CD4-positive, alpha-beta T cell (primary cell): ENCODE results near the gene AGBL4. TPM values are rescaled to one million over a fixed set of nuclear protein-coding genes. Genes with fewer than 3 reads are reported as not detected.

Experiments used
- ATAC-seq: fragments of 200-7000 bp; cut with Tn5 transposase; one replicate; pipeline ENCODE4 v1.10.0; 2022; ENCODE audit warnings: mild to moderate bottlenecking; ENCODE audit not compliant: poor library complexity
- CTCF ChIA-PET: fragments of 350-600 bp; sonication (Branson Sonifier 250); formaldehyde crosslinking; loops from one replicate; lab custom pipeline; 2021; ENCODE audit warnings: antibody characterized with exemption, inconsistent platforms; lab: Charles Lee
- POLR2A ChIA-PET: fragments of 350-600 bp; sonication (Branson Sonifier 250); formaldehyde crosslinking; loops from one replicate; lab custom pipeline; 2021; ENCODE audit warnings: antibody characterized with exemption, inconsistent platforms; lab: Charles Lee
- DNase-seq, 14 experiments: peaks; one replicate each; pipeline ENCODE4 v3.0.0-alpha.2; 2013 to 2020; ENCODE audit warnings: mixed read lengths in 2 of 14
- H3K27ac ChIP-seq, 2 donors: one replicate each; pipeline versions ENCODE4 v1.5.1 to v1.7.0; 2013; ENCODE audit warnings: low read length in 2 of 2, low read depth in 1 of 2, mild to moderate bottlenecking in 1 of 2
- H3K27me3 ChIP-seq, 2 experiments: 1 replicate in 1 of 2; 2 replicates in 1 of 2; pipeline versions ENCODE4 v1.6.1 to v1.7.0; 2013; ENCODE audit warnings: low read length in 2 of 2, control low read depth in 1 of 2, mild to moderate bottlenecking in 1 of 2, moderate library complexity in 1 of 2; ENCODE audit not compliant: insufficient read depth in 2 of 2, control insufficient read depth in 1 of 2
- H3K36me3 ChIP-seq: one replicate; pipeline ENCODE4 v1.6.1; 2013; ENCODE audit warnings: low read length, control low read depth; ENCODE audit not compliant: insufficient read depth
- H3K4me1 ChIP-seq: one replicate; pipeline ENCODE4 v1.6.1; 2013; ENCODE audit warnings: low read length, control low read depth; ENCODE audit not compliant: insufficient read depth
- H3K4me3 ChIP-seq: one replicate; pipeline ENCODE4 v1.5.1; 2013; ENCODE audit warnings: mild to moderate bottlenecking, low read length, moderate library complexity
- H3K9me3 ChIP-seq, 2 experiments: 1 replicate in 1 of 2; 2 replicates in 1 of 2; pipeline versions ENCODE4 v1.6.1 to v1.7.0; 2013; ENCODE audit warnings: low read length in 2 of 2, mild to moderate bottlenecking in 2 of 2, control low read depth in 1 of 2, moderate library complexity in 1 of 2; ENCODE audit not compliant: control insufficient read depth in 1 of 2, insufficient read depth in 1 of 2
- H3K27ac Mint-ChIP-seq: one replicate; pipeline ENCODE4 v1.8.0; 2020; ENCODE audit warnings: mixed read lengths
- H3K27me3 Mint-ChIP-seq: one replicate; pipeline ENCODE4 v1.8.0; 2021; ENCODE audit warnings: mixed read lengths
- H3K36me3 Mint-ChIP-seq: one replicate; pipeline ENCODE4 v1.8.0; 2021; ENCODE audit warnings: low read depth, mixed read lengths
- H3K4me1 Mint-ChIP-seq: one replicate; pipeline ENCODE4 v1.8.0; 2021; ENCODE audit warnings: low read depth, mixed read lengths
- H3K4me3 Mint-ChIP-seq: one replicate; pipeline ENCODE4 v1.8.0; 2020; ENCODE audit warnings: mild to moderate bottlenecking, mixed read lengths
- H3K9me3 Mint-ChIP-seq: one replicate; pipeline ENCODE4 v1.8.0; 2020; ENCODE audit warnings: mixed read lengths
- intact Hi-C, 2 experiments: fragments of 100-400 bp; cut with DNase I in 1 of 2; cut with micrococcal nuclease in 1 of 2; formaldehyde crosslinking; loops; one replicate each; pipeline versions ENCODE4 v1.15.1 to v1.9.0; 2023 to 2025; cut with DNase I, micrococcal nuclease
- total RNA-seq, 174 experiments: library from RNA in 2 of 174; stranded (reverse) in 2 of 174; gene quantifications; one replicate each; pipeline ENCODE4 v1.2.3 and lab custom pipeline; 2021 to 2026
- TF ChIP-seq, protein P1 (sequence below): fragments of 200-600 bp; IDR thresholded peaks from one replicate; pipeline ENCODE4 v1.8.0; 2022; ENCODE audit warnings: antibody characterized with exemption, mild to moderate bottlenecking

The AGBL4 gene
- total RNA-seq, 2 experiments from 2014 or later, result 0.11 TPM; not detected in 1

DNA sequence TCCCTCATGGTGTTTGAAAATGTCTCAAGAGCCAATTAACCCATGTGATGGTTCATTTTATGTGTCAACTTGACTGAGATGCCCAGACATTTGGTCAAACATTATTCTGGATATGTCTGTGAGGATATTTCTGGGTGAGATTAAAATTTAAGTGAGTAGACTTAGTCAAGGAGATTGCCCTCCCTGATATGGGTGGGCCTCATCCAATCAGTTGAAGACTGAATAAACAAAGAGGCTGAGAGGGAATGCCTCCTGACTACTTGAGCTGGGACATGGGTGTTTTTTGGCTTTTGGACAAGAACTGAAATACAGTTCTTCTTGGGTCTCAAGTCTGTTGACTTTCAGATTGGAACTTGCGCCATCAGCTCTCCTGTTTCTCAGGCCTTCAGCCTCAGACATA, 1462.3 kb downstream of the AGBL4 start:
- ChIA-PET CTCF (no interaction called here), POLR2A (no interaction called here)

DNA sequence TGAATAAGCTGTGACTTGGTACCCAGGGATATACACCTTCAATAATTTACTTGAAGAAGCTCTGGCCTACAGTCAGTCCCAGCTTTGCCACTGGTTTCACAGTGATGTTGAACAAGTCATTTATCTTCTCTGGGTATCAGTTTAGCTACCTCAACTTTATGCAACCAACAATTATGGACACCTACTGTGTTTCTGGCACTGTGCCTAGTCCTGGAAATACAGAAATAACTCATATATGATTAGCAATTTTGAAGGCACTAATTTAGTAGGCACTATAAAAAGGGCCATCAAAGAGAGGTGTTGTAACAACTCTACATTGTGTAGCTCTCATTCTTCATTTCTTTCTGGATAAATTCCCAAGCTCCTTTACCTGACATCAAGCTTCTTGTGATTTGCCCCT, 1463.2 kb downstream of the AGBL4 start:
- H3K4me3 ChIP-seq, result no peak overlapping the region
- Mint-ChIP-seq H3K36me3 (no peaks in the 10 kb centered on the region), H3K9me3 (no peaks in the 10 kb centered on the region), H3K4me1 (no peaks in the 10 kb centered on the region), H3K4me3 (no peak overlapping the region), H3K27me3 (peaks cover 19% of the 10 kb centered on the region), H3K27ac (no peak overlapping the region)
- intact Hi-C loops, result no loop called here
- ATAC-seq (no peak), DNase-seq (no peak)
- no peak overlapping the region for H3K27ac ChIP-seq
- H3K9me3 ChIP-seq, result no peaks in the 10 kb centered on the region
- POLR2A ChIA-PET, result no interaction called here
- no peaks in the 10 kb centered on the region for H3K4me1 ChIP-seq
- H3K27me3 ChIP-seq, result peaks cover 0 to 4% of the 10 kb centered on the region in 2 experiments
- TF ChIP-seq, protein P1, sequence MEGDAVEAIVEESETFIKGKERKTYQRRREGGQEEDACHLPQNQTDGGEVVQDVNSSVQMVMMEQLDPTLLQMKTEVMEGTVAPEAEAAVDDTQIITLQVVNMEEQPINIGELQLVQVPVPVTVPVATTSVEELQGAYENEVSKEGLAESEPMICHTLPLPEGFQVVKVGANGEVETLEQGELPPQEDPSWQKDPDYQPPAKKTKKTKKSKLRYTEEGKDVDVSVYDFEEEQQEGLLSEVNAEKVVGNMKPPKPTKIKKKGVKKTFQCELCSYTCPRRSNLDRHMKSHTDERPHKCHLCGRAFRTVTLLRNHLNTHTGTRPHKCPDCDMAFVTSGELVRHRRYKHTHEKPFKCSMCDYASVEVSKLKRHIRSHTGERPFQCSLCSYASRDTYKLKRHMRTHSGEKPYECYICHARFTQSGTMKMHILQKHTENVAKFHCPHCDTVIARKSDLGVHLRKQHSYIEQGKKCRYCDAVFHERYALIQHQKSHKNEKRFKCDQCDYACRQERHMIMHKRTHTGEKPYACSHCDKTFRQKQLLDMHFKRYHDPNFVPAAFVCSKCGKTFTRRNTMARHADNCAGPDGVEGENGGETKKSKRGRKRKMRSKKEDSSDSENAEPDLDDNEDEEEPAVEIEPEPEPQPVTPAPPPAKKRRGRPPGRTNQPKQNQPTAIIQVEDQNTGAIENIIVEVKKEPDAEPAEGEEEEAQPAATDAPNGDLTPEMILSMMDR, result no peak
- H3K36me3 ChIP-seq, result no peaks in the 10 kb centered on the region
- CTCF ChIA-PET, result no interaction called here

More for the DNA sequence above, 1462.3 kb downstream of the AGBL4 start:
- Mint-ChIP-seq H3K9me3 (no peaks in the 10 kb centered on the region), H3K27ac (no peak overlapping the region), H3K27me3 (peaks cover 13% of the 10 kb centered on the region), H3K36me3 (no peaks in the 10 kb centered on the region), H3K4me1 (no peaks in the 10 kb centered on the region), H3K4me3 (no peak overlapping the region)
- no peak for DNase-seq
- ATAC-seq, result no peak
- no peaks in the 10 kb centered on the region for H3K36me3 ChIP-seq
- no peak overlapping the region for H3K4me3 ChIP-seq
- H3K9me3 ChIP-seq, result no peaks in the 10 kb centered on the region
- no peaks in the 10 kb centered on the region for H3K4me1 ChIP-seq
- intact Hi-C loops, result no loop called here
- H3K27ac ChIP-seq, result no peak overlapping the region
- TF ChIP-seq, protein P1, result no peak
- peaks cover 0 to 4% of the 10 kb centered on the region in 2 experiments for H3K27me3 ChIP-seq

DNA sequence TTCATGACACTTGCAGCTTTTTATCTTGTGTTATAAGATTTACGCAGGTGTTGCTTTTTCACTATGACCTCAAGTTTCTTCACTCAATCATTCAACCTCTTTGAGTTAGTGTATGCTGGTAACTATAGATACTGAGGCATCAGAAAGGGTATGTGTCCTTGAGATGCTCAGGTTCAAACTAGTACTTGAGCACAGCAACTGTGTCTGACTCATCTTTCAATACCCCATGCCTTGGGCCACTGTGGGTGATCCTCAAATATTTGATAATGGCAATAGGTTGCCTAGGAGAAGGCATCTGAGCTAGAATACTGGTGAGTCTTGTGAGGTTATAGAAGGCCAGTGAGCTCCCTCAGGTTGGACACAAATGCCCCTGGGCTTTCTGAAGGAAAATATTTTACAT, 1463.6 kb downstream of the AGBL4 start:
- Mint-ChIP-seq H3K27me3 (peaks cover 19% of the 10 kb centered on the region), H3K4me1 (no peaks in the 10 kb centered on the region), H3K36me3 (no peaks in the 10 kb centered on the region), H3K4me3 (no peak overlapping the region), H3K9me3 (no peaks in the 10 kb centered on the region), H3K27ac (no peak overlapping the region)
- Histone ChIP-seq H3K9me3 (no peaks in the 10 kb centered on the region), H3K27me3 (peaks cover 0 to 4% of the 10 kb centered on the region in 2 experiments), H3K4me1 (no peaks in the 10 kb centered on the region), H3K27ac (no peak overlapping the region), H3K4me3 (no peak overlapping the region), H3K36me3 (no peaks in the 10 kb centered on the region)
- intact Hi-C loops, result no loop called here
- POLR2A ChIA-PET, result no interaction called here
- CTCF ChIA-PET, result no interaction called here
- ATAC-seq, result no peak
- TF ChIP-seq, protein P1, result no peak
- no peak for DNase-seq
